ENCODE results near the gene BANP. TPM values are rescaled to one million over a fixed set of nuclear protein-coding genes. Genes with fewer than 3 reads are reported as not detected.

The BANP gene
- total and polyA plus RNA-seq, 2 of the 8 experiments (the other 6 are each of a cell fraction or from before 2014, with no cell fraction given) = 25.8 to 39.8 TPM

DNA sequence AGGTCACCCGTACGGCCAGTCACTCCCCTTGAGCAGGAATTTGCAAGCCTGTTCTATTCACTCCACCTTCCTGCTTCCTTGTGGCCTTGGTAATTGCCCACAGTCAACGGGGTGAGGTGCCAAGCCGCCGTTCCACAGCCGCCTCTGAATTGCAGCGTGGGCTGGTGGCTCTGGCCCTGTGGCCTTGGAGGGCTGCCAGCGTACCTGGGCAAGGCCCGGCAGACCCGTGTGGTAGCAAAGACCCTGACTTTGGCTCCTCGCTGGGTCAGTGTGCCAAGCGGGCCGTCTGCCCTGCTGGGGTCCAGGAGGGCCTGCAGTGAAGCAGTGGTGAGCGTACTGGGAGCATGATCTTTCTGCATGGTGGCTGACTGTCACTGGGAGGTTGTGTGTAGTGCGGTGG lies 3.6 kb downstream of the BANP start:
- Histone ChIP-seq H2BK20ac (ENCODE audit: low read length) (no peak overlapping the region), H3K9ac (replicated peaks in 1 of 4; ENCODE audit: extremely low read depth in 1 of 4, low read depth in 3 of 4, low read length in 3 of 4) (no peak overlapping the region), H3K23ac (ENCODE audit: insufficient read length) (no peak overlapping the region), H4K91ac (replicated peaks; ENCODE audit: insufficient read length, low read length) (no peak overlapping the region), H3K79me1 (ENCODE audit: low read depth, low read length) (peaks cover 29% of the 10 kb centered on the region), H2AK5ac (ENCODE audit: low read depth, low read length) (no peak overlapping the region), H3K23me2 (ENCODE audit: low read depth, low read length) (peaks cover 9% of the 10 kb centered on the region), H3K4ac (replicated peaks; ENCODE audit: insufficient read length, low read depth, low read length) (no peak overlapping the region), H3K36me3 (ENCODE audit: control insufficient read depth in 2 of 4, insufficient read depth in 4 of 4, low read length in 3 of 4) (peaks cover 0 to 9% (median 2%) of the 10 kb centered on the region in 4 experiments; a peak in 3 of 8 replicates), H4K5ac (ENCODE audit: insufficient read length, low read depth, low read length) (no peak overlapping the region), H2AFZ (ENCODE audit: low read length) (no peak overlapping the region), H2BK12ac (ENCODE audit: low read depth, low read length) (no peak overlapping the region), H4K8ac (ENCODE audit: extremely low read depth, insufficient read depth, low read length) (no peak overlapping the region), H3K56ac (replicated peaks; ENCODE audit: insufficient read length, low read depth, low read length) (no peak overlapping the region), H3K79me2 (ENCODE audit: control insufficient read depth in 1 of 2, insufficient read depth in 2 of 2, low read length in 2 of 2) (peaks cover 11 to 82% of the 10 kb centered on the region in 2 experiments), H3K4me1 (replicated peaks in 1 of 4; ENCODE audit: control insufficient read depth in 3 of 4, insufficient read depth in 4 of 4, low read length in 3 of 4) (peaks cover 0 to 5% (median 2%) of the 10 kb centered on the region in 4 experiments; a peak in 3 of 7 replicates), H2BK5ac (ENCODE audit: low read depth, low read length) (no peak overlapping the region), H3K18ac (ENCODE audit: extremely low read depth, low read length) (no peak overlapping the region), H2BK120ac (replicated peaks; ENCODE audit: low read depth, low read length) (no peak overlapping the region), H2BK15ac (ENCODE audit: low read length) (no peak overlapping the region), H4K20me1 (replicated peaks in 1 of 2; ENCODE audit: control insufficient read depth in 1 of 2, insufficient read depth in 2 of 2, low read length in 2 of 2) (peaks cover 4 to 17% of the 10 kb centered on the region in 2 experiments), H3K27ac (ENCODE audit: low read depth, low read length) (no peak overlapping the region), H3K4me3 (ENCODE audit: extremely low read depth in 1 of 4, insufficient read depth in 2 of 4, low read depth in 3 of 4, low read length in 4 of 4) (no peak overlapping the region), H3K4me2 (ENCODE audit: insufficient read depth in 1 of 2, low read depth in 2 of 2, low read length in 2 of 2) (no peak overlapping the region), H3K14ac (ENCODE audit: insufficient read length) (no peak overlapping the region), H3K9me3 (ENCODE audit: insufficient read depth in 2 of 2, low read depth in 1 of 2, low read length in 1 of 2) (no peaks in the 10 kb centered on the region), H3K27me3 (replicated peaks in 1 of 4; ENCODE audit: control insufficient read depth in 3 of 4, extremely low read depth in 1 of 4, insufficient read depth in 3 of 4, low read length in 3 of 4) (no peaks in the 10 kb centered on the region)
- CTCF ChIA-PET (ENCODE audit: partially characterized antibody) = interaction anchor here (1.0 kb wide), 1 partner anchor 14 kb away, joined by 6 read pairs; no protein-coding TSS in a partner anchor
- WGBS, 2 experiments (ENCODE audit: extremely low coverage in 1 of 2, insufficient coverage in 1 of 2, insufficient read length in 1 of 2, insufficient replicate concordance in 2 of 2, low coverage in 1 of 2, low lambda C conversion rate in 2 of 2, missing lambda C conversion rate in 1 of 2) = 93% methylated on average over 15 of the region's 15 CpGs; no CpG with 5 or more reads in 1 of the 2 experiments
- POLR2A ChIA-PET (ENCODE audit: partially characterized antibody) = interaction anchor here (1.3 to 5.2 kb wide), 3 partner anchors 9 to 176 kb away, joined by 4 to 40 read pairs (median 15); partner anchors contain the start of gene SLC7A5
- FAIRE-seq = no peak
- no peak for DNase-seq (ENCODE audit: low read depth in 1 of 2, low spot score in 2 of 2)
- TF ChIP-seq KDM4A (IDR thresholded peaks at IDR 0.05; ENCODE audit: low read depth, low read length, severe bottlenecking) = no peak
- no peak for TF ChIP-seq CHD2 (IDR thresholded peaks at IDR 0.05; ENCODE audit: low read length)
- TF ChIP-seq RNF2 (IDR thresholded peaks at IDR 0.05; ENCODE audit: borderline replicate concordance, low read depth, low read length, missing control alignments, poor library complexity, severe bottlenecking) = no peak
- no peak for TF ChIP-seq SP4 (IDR thresholded peaks at IDR 0.05; ENCODE audit: low read length)
- no peak for TF ChIP-seq JUN (IDR thresholded peaks at IDR 0.05; ENCODE audit: low read depth, low read length)
- no peak for TF ChIP-seq EZH2 (IDR thresholded peaks at IDR 0.05; ENCODE audit: low read depth, low read length, severe bottlenecking)
- no peak for TF ChIP-seq POLR2AphosphoS5 (IDR thresholded peaks at IDR 0.05; ENCODE audit: low read depth, low read length)
- TF ChIP-seq RXRA (IDR thresholded peaks at IDR 0.05; ENCODE audit: insufficient read depth, low read depth, low read length) = no peak
- TF ChIP-seq MAX (IDR thresholded peaks at IDR 0.05) = no peak
- TF ChIP-seq KDM5A (IDR thresholded peaks at IDR 0.05; ENCODE audit: low read length) = no peak
- TF ChIP-seq CBX5 (IDR thresholded peaks at IDR 0.05; ENCODE audit: low read depth, low read length) = no peak
- TF ChIP-seq, protein P1, sequence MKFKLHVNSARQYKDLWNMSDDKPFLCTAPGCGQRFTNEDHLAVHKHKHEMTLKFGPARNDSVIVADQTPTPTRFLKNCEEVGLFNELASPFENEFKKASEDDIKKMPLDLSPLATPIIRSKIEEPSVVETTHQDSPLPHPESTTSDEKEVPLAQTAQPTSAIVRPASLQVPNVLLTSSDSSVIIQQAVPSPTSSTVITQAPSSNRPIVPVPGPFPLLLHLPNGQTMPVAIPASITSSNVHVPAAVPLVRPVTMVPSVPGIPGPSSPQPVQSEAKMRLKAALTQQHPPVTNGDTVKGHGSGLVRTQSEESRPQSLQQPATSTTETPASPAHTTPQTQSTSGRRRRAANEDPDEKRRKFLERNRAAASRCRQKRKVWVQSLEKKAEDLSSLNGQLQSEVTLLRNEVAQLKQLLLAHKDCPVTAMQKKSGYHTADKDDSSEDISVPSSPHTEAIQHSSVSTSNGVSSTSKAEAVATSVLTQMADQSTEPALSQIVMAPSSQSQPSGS (IDR thresholded peaks at IDR 0.05; ENCODE audit: low read length) = no peak
